NCI-H2171 (cell line): ENCODE measurements around the gene PAX4.
A peak's percentile ranks its signal among the peaks of the same experiment; 100 is the strongest.

Experiments
- DNase-seq: peaks from one replicate; lab custom pipeline; 2025; lab: John Stamatoyannopoulos, UW

The PAX4 gene, protein sequence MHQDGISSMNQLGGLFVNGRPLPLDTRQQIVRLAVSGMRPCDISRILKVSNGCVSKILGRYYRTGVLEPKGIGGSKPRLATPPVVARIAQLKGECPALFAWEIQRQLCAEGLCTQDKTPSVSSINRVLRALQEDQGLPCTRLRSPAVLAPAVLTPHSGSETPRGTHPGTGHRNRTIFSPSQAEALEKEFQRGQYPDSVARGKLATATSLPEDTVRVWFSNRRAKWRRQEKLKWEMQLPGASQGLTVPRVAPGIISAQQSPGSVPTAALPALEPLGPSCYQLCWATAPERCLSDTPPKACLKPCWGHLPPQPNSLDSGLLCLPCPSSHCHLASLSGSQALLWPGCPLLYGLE

DNA sequence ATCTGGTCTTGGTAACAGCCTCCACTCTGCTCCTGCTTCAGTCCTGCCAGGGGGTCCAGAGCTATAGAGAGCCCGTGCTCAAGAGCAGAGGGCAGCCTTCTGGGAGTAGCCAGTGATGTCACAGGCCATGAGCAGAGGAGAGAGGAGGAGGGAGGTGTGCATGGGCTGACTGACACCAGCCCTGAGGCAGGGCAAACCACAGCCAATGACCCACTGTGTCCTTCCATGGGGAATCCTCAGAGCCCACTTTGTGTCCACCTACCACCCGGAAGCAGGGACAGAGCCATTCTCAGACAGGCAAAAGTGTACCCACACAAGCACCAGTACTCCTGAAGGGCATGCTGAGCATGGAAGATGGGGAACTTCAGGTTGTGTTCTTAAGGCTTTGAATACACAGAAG is at the start of gene PAX4:
Gene PAX4, minus strand, starts transcription at position 101 of the 400 bp plus-strand sequence. CDS start 2,214 bp downstream, outside the sequence.
- no peak for DNase-seq

DNA sequence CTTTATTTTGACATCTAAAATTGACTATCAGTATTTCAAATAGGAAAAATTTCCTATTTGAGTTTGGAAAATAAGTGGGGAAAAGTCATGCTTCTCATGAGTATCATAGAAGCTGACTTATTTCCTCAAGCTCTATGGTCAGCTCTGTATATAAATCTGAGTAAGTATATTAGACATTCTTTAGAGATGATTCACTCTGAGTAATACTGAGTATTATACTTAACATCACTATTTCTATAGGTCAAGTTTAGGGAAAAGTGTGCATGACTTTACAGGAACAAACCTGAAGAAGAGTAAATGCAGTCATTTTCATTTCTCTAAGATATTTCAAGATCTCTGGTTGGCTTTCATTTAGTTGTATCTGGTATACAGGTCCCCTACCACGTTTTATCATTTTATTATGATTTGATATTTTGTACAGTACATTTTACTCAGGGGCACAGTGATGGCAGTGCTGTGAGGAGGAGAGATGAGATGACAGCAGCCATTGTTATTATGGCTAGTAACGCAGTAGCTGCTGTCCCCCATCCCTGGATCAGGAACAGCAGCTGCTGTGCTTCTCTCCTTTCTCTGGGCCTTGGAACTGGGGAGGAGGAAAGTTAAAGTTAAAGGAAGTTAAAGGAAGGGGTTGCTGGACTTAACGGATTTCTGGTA is 49.2 kb upstream of the PAX4 start:
- DNase-seq = no peak

DNA sequence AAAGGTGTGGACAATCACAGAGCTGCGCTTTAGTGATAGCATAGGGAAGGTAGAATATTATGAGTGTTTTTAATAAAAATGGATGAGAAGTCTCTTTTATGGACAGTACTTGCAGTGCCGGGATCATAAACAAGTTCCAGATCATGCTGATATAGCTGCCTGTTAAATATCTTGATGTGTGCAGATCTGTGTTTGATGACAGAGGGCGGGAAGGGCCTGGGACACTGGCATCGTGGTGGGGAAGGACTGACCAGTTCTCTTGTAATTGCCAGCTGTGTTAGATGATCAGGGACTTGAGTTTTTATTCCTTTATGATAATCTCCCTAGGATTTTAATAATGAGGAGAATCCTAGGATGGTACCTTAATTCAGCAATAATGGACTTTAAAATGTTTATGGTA is 48.7 kb upstream of the PAX4 start:
- DNase-seq = no peak

DNA sequence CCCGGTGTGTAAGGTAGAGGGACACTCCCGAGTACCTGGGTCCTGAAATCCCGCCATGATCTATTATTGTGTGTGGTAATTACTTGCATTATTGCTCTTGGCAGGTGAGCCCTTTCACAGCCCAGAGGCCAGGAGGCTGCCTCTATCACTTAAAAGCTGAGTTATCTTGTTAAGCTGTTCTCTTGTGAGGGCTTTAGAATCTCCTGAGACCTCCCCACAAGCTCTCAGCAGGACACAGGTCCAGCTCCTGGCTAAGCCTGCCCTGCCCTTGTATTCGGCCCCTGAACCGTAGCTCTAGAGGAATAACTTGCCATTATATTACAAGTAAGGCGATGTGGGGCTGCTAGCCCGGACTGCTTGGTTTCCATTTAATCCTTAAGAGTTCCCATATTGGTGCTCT is 48.0 kb upstream of the PAX4 start:
- DNase-seq = no peak

DNA sequence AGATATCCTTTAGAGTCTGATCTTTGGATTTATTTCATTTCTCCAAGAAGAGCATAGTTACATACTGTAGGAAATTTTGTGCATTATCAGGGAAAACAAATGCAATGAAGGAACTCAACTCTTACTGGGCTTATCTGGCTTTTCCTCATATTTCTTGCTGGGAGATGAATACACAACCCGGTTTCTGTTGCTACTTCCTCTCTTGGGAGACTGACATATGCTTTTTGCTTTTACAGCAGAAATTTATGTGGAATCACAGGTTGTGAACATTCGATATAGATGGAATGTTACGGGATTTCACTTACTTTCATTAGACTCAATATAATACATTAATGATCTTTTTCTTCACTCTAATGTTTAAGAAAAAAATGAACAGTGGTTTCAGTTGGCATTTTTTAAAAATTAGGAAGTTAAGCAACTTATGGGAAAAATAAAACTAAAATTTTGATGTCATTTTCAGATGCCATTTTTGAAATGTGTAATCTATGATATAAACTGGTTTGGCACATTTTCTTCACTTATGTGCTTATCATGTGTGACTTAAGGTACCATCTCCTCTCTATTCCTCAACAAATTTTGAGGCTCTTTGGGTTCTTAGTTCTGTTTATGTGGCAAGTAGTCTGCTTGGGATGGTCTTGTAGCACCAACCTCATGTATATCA is 41.2 kb upstream of the PAX4 start:
- DNase-seq = no peak

DNA sequence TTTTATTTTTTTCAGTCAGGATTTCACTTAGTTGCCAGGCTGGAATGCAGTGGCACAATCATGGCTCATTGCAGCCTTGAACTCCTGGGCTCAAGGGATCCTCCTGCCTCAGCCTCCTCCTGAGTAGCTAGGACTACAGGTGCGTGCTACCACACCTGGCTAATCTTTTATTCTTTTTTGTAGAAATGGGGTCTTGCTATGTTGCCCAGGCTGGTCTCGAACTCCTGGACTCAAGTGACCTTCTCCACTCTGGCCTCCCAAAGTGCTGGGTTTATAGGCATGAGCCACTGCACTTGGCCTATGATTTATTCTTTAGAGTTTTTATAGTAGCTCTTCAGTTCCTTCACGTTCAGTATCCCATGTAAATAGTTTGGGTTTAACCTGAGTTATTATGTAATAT is 39.6 kb upstream of the PAX4 start:
- DNase-seq = no peak

DNA sequence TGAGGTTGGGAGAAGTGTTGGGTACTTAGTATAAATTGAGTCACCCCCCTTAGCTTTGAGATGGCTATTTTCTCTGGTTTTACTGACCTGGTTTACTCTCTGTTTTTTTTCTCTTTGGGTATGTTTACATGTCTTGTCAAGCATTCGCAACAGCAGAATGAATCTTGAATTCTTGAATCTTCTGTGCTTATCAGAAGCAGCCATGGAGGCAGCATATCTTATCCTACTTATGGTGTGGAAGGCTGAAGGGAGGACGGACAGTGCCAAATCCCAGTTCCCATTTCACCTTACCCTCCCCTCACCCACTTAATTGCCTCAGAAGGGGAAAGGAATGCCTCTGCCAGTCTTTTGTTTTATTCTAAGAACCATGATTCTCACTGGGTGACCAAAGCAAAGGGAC is 37.8 kb upstream of the PAX4 start:
- DNase-seq = no peak

DNA sequence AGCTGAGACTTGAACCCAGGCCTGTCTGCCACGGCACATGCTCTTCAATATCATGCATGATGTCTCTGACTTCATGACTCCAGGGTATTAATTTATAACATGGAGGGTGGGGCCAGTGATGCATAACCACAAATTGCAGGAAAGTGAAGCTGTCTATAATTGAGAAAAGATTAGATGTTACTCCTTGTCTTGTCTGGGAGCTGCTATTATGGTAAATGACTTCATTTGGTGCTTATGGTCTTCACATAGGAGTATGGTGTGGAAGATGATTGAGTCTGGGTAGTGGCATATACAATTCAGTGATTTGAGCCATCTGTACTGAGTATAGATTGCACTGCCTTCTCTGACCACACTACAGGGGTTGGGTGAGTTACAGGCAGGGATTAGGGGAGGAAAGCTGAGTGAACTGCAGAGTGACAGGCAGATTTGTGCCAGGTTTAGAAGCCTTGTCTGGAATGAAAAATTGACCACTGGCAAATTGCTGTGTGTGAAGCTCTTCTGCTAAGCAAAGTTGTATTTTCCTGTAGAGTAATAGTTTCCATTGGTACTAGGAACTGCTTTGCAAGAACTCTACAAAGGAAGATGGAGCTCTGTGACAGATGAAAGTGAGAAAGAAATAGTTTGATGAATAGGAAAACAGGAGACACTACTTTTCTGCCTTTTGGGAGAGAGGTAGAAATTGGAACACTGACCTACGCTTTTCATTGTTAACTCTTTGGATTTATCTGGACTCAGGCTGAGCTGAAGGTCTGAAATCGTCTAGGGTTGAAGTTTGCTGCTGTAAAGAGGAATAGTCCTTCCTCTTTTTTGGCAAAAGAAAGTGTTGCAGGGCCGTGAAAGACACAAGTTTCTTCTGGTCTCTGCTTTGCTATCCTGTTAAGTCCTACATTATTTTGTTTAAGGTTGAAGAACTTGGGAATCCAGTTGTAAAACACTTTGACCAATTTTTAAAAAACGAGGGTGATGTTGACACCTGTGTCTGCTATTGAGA is 36.8 kb upstream of the PAX4 start:
- no peak for DNase-seq

DNA sequence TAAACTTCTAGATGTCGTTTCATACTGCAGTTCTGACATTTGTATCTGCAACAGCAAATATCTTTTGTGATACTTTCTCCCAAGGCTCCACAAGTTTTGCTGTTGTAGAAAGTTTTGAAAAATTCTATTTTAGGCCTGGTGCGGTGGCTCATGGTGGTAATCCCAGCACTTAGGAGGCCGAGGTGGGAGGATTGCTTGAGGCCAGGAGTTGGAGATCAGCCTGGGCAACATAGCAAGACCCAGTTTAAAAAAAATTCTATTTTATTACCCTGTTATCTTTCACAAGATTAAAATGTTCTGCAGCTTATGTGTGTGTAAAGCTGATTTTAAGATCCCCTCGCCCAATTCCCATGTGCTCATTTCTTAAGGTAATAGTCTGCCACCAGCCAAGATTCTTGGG is 35.5 kb upstream of the PAX4 start:
- DNase-seq = no peak

DNA sequence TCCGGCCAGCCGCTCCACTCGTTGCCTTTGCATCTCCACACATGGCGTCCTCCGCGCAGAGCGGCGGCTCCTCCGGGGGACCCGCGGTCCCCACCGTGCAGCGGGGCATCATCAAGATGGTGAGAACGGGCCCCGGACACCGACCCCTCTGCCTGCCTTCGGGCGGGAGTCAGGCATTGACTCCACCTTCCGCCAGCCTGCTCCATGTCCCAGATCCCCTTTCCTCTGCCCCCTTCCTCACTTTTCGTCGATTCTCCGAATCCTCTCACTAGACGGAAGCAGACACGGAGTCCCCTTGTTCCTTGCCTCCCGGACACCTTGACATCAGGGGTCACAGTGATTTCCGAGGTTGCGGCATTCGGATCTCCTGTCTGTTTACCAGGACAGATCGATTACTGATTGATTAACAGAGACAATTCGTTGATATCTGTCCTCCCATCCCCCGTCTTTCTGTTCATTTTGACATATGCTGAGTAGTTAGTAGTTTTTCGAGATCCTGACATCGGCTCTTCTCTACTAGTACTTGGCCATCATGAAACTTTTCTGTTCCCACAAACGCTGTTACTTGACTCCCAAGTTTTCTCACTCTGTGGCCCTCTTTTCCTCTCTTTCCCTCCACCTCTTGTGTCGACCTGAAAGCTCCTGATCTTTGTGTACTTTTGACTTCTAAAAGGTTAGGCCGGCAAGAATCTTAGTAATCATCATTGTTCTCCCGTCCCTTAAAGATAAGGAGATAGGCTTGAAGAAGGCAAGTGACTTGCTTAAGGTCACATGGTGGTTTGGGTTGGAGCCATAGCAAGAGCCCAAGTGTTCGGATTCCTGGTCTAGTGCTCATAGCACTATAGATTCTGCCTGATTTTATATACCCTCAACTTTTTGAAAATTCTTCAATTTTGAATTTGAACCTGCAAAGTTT is 34.6 kb upstream of the PAX4 start:
- DNase-seq = no peak

DNA sequence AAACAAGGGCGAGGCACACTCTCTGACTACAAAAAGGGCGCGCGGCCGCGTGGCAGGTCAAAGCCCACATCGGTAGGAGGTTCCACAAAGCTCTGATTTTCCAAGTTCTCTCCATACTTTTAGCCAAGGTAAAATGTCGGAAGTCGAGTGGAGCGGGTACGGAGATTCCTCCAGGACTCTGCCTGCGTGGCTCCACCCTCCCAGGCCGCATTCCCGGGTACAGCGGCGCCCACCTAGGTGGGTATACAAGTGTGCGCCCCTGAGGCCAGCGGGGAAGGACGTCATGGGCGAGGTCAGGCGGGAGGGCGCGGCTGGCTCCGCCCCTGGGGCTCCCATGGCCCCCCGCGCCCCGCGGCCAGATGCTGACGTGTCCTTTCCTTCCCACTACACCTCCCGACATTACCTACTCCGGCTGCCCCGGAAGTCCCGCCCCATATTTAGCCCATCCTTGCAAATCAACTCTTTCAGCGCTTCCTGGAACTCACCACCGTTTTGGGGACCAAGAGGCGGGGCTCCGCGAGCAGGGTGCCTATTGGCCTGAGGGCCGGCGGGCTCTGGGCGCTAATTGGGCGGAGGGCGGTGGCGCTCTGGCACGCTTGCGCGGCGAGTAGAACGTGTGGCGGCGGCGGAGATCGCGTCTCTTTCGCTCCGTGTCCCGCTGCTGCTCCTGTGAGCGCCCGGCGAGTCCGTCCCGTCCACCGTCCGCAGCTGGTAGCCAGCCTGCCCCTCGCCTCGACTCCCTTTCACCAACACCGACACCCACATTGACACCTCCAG is 33.8 kb upstream of the PAX4 start, which contains the start of gene SND1:
Gene SND1, plus strand, starts transcription at position 639 of the 777 bp plus-strand sequence. CDS start 180 bp downstream, outside the sequence.
- DNase-seq = peak; percentile 98

DNA sequence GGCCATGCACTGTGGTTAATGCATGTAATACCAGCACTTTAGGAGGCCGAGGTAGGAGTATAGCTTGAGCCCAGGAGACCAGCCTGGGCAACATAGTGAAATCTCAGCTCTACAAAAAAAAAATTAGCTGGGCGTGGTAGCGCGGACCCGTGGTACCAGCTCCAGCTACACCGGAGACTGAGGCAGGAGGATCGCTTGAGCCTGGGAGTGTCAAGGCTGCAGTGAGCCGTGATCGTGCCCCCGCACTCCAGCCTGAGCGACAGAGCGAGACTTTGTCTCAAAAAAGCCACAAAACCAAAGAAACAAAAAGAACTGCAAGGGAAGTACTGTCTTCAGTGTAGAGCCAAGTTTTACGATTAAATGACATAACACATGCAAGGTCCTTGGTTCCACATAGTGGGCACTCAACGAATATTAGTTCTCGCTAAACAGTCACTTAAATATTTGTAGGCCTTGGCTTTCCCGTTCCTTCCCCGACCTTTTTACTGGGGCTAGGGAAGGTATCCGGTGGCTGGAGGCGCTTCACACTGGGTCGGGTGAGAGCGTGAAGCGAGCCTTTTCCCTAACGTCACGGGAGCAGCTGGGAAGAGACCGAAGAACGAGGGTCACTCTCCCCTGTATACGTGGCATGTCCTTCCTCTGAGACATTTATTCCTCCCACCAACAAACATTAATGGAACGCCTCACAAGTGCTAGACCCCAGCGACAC is 33.1 kb upstream of the PAX4 start:
- no peak for DNase-seq

DNA sequence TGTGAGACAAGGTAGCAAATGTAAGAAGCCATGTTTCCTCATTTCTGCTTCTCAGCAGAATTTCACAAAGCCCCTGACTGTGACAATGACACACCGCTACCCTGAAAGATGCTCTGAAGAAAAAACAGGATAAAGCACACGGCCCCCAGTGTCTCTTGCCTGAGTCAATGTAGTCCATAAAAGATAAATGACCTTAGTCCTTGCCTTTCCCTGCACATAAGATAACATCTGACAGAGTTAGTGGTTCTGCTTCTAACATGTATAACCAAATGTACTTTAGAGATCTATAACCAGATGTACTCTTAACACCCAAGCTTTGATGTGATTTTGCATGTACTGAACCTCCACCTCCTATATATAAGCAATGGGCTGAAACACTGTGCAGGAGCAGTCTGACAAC is 31.0 kb upstream of the PAX4 start:
- DNase-seq = no peak

DNA sequence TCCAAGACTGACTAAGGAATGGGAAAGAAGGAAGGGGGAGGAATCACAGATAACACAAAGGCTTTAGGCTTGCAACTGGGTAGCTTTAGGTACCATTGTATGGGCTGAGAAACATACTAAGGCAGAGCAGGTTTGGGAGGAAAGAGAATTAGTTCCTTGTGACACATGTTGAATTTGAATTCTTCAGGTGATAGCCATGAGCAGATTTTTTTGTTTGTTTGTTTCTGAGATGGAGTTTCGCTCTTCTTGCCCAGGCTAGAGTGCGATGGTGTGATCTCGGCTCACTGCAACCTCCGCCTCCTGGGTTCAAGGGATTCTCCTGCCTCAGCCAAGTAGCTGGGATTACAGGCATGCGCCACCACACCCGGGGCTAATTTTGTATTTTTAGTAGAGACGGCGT is 29.7 kb upstream of the PAX4 start:
- no peak for DNase-seq

DNA sequence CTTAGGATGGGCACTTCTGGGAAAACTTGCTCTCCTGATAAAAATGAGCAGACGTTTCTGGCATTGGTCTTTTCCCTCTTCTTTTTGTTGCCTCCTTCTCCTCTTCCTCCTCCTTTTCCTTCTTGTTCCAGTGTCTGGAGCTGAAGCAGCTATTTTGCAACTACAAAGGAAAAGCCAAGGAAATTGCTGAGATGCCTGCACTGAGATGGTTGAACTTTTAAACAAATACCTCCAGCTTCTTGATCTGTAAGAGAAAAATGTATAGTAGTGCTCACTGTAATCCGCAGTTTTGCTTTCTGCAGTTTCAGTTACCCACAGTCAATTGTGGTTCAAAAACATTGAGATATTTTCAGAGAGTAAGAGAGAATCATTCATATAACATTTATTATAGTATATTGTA is 26.5 kb upstream of the PAX4 start:
- DNase-seq = no peak

DNA sequence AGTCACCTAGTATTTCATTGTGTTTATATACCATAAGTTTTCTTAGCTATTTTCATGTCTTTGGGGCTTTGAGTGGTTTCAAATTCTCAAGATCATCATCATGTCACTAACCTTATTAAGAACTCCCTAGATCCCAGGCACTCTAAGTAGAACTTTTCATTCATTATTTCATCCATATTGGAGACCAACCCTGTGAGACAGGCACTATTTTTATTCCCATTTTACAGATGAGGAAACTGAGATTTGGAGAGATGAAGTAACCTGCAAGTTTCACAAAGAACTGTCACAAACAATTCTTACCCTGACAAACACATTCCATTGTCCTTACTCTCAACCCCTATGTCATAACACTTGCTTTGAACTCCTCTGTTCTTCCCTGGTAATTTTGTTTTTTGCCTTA is 20.3 kb upstream of the PAX4 start:
- DNase-seq = no peak

DNA sequence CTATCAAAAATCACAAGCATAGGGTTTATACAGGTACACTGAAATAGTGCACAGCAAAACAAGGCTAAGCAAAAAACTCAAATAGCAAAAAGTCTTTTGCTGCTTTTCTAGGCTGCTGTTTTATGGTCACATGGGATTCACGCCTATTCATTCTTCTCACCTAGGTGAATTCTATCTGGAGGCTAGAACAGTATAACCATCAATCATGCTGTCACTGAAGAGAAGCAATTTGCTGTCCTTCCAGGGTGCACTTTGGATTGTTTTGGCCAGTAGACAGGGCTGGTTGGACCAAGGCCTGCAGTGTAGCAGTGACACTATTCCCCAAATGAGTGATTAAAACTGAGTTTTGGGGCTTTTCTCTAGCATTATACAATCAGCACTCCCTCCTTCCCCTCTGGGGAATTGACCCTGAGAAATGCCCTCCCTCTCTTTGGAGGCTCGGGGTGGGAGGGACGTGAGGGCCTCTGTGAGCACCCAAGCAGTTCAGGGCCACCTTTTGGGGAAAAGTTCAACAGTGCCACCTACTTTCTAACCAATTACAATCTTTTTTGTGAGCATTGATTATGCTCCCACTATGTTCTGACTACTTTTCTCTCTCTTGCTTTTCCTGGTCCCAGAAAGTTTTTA is 17.8 kb upstream of the PAX4 start:
- no peak for DNase-seq

DNA sequence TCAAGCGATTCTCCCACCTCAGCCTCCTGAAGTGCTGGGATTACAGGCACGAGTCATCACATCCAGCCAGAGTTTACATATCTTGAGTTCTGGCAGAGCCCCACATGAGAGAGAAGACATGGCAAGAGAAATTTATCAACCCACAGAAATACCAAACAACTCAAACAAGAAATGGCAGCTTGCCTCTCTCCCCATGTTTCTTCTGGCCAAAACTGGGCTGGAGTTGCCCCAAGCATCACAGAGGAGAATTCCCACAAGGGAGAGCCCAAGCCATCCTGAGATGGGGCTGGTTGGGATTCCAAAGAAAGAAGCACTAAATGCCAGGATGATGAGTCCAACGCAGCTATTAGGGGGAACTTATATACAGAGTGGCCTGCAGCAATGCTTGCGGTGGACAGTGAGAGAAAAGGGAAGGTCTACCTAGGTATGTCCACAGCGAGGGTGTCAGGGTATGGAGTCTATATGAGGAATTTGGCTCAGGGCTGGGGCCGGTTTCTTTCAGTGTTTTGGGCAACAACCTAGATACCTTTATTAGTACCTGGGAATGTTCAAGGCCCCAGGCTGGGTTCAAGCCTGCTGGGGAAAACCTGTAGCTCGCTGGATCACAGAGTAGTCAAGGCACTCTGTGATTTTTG is 14.5 kb upstream of the PAX4 start:
- DNase-seq = no peak
